HT-29 (cell line): ENCODE data around the gene TRAPPC12. TPM values are rescaled to one million over a fixed set of nuclear protein-coding genes. Genes with fewer than 3 reads are reported as not detected.
"Not testable (repeated sequence)": the region's sequence is repeated elsewhere in the genome, so short reads cannot be mapped to it uniquely, and the experiment has no call there.

Source experiments
- DNase-seq: peaks from one replicate; pipeline ENCODE4 v3.0.0-alpha.2; 2015; ENCODE audit warnings: low spot score
- total RNA-seq: library from RNA; depleted of rRNA; stranded (reverse); fragments of >200 nt; shearing (Covaris generic); gene quantifications from 2 replicates; pipeline ENCODE4 v1.2.3, GENCODE V29; 2014

The TRAPPC12 gene
- total RNA-seq, 1 experiment from 2014 or later = 77.7 TPM

DNA sequence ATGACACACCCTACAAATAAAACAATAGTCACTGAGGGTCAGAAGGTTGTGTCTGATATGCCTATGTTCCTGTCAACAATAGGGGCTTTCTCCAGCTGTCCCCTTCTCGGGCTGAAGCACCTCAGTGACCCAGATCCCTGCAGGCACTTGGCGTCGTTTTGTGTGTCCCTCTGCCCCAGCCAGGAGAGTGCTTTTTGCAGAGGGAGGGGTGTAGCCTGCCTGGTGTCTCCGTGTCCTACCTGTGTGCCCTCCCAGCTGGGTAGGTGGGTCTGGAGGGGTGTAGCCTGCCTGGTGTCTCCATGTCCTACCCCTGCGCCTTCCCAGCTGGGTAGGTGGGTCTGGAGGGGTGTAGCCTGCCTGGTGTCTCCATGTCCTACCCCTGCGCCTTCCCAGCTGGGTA lies 74.5 kb downstream of the TRAPPC12 start:
- not testable (repeated sequence) for DNase-seq

GRCh38 chr2:3454802-3455201 lies 75.3 kb downstream of the TRAPPC12 start:
- DNase-seq = no peak

GRCh38 chr2:3456125-3456524 lies 76.6 kb downstream of the TRAPPC12 start:
- no peak for DNase-seq

DNA sequence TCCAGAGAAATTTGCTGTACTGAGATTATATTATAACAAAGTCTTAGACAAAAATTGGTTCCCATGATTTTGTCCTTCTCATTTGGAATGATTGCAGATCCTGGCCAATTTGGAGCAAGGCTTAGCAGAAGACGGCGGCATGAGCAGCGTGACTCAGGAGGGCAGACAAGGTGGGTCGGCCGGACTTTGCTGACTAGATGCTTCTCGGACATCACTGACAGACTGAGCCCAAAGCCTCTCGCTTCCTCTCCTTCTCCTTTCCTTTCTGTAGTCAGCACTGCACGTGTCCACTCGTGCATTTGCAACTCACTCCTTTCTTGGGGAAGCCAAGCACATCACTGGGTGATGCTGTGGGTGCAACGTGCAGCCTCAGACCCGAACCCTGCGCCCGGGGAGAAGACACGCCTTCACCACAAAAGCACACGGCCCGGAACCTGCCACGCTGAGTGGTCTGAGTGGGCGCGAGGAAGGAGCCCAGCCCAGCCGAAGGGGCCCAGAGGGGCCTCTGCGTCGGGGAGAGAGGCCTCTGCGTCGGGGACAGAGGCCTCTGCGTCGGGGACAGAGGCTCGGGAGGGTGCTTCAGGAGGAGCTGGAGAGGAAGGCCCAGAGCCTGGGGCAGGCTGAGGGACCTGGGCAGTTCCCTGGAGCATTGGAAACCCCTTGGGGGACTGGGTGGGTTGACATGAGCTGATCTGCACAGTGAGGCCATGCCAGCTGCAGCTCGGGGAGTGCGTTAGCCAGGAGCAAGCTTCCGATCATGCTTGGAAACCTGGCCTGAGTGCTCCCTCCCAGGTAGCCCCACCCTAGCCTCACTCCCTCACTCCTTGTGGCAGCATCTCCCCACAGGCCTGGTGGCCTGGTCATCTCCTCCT lies 78.3 kb downstream of the TRAPPC12 start:
- DNase-seq = no peak

- DNase-seq = no peak
Observed at GRCh38 chr2:3458396-3459184, 79.1 kb downstream of the TRAPPC12 start.

GRCh38 chr2:3459185-3460015 lies 79.9 kb downstream of the TRAPPC12 start:
- no peak for DNase-seq

DNA sequence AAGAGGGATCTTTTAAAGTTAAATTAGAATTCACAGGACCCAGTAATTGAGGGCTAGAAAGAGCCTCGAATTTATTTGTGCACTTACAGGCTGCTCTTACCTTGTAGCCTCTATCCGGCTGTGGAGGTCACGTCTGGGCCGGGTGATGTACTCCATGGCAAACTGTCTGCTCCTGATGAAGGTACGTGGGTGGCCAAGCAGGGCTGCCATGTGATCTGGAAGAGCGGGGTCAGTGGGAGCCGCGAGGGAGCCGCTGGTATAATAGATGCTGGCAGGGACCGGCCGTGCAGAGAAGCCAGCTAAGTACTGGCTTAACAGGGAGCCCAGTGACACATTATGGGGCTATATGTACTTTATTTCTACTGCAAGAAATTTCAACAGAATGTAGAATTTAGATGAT lies 80.7 kb downstream of the TRAPPC12 start:
- DNase-seq = no peak

DNA sequence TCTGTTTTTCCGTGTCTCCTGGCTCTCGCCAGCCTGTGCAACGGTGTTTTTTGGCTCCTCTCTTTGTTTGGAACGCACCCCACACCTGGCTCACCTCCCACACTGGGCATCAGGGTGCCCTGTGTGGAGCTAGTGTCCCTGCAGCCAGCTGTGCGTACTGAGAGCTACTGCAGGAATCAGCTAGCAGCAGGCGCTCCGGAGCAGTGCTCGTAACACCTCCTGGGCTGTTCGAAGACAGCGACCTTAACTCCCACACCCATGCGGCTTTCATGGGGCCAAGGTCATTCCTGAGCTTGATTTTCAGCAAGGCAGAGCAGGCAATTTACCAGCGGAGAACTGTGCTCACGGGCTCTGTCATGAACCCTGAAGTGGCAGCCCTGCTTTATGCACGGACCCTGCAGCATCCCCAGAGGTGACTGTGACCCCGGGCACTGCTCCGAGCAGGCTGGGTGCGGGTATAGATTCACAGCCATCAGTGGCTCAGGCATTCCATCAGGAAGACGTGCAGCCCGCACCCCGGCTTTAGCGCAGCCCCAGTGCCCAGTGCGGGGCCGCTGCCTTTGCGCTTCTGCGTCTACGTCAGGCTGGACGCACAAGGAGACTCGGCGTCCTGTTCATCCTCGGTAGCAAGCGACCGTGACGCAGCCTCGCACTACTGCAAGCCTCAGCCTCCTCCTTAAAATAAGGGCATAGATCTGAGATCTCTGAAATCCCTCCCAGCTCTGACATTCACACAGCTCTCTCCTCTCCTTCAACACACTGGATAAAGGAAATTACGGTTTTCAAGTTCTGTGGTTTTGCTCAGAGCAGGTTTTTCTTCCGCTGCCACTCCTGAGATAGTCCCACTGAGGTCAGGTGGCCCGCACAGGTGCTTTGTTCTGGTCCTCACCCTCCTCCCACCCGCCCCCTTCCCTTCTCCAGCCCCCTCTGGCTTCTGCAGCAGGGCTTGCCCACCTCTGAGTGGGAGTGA lies 81.6 kb downstream of the TRAPPC12 start:
- DNase-seq = no peak

- DNase-seq = peak; percentile 85
Observed at GRCh38 chr2:3461801-3462492, 82.5 kb downstream of the TRAPPC12 start.

- DNase-seq = no peak
Observed at GRCh38 chr2:3462493-3463104, 83.1 kb downstream of the TRAPPC12 start.

GRCh38 chr2:3463186-3463835 lies 83.8 kb downstream of the TRAPPC12 start:
- DNase-seq = no peak

- no peak for DNase-seq
Observed at GRCh38 chr2:3463944-3464343, 84.5 kb downstream of the TRAPPC12 start.

DNA sequence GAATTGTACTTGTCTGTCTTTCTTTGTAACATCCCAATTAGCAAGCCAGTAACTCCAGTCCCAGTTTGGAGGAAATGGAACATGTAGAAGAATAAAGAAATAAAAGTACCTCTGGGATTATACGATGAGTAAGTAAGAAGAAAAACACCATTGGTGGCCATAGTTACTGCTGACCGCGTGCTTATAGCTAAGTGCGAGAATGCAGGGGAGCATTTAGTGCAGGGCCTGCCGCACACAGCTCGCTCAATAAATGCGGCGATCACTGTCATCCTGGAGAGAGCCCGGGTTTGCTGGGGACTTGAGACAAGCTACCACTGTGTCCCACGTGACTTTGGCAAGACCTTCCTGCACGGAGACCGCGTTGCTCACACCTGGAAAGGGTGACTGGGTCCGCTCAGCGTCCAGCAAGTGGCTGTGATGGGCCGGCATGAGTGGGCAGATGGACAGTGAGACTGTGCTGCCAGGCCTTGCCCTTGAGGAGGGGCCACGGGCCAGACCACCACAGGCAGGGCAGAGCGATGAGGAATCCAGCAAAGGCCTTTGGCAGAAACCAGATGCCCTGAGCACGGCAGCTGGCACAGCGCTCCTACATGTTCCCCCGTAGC lies 85.0 kb downstream of the TRAPPC12 start:
- DNase-seq = no peak

DNA sequence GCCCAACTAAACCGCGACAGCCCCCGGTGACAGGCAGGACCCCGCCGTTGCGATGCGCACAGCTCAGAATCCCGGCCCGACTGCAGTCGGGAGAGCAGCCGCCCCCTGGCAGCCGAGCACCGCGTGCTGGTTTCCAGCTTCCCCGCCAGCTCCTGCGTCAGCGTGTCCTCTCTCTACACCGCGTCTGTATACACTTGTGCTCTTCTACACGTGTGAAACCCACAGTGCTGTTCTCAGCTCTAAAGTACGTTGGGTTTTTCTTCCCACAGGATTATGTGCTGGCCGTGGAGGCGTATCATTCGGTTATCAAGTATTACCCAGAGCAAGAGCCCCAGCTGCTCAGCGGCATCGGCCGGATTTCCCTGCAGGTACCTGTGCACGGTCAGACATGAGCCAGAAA lies 85.8 kb downstream of the TRAPPC12 start:
- no peak for DNase-seq

- no peak for DNase-seq
Observed at GRCh38 chr2:3465844-3466481, 86.5 kb downstream of the TRAPPC12 start.

DNA sequence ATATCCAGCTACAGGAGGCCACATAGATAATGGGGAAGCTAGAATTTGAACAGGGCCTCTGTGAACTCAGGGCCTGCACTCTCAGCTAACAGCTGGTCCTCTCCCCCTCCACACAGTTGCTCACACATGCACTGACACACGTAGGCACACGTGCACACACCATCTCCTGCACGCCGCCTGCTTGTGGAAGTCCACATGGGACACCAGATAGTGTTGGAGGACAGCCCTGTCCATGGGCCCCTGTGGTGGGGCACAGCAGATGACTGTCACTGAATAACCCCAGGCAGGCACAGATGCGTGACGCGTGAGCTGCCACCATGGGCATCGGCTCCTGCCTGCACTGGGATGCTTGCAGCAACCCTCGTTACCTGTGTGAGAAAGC lies 87.0 kb downstream of the TRAPPC12 start:
- DNase-seq = no peak

DNA sequence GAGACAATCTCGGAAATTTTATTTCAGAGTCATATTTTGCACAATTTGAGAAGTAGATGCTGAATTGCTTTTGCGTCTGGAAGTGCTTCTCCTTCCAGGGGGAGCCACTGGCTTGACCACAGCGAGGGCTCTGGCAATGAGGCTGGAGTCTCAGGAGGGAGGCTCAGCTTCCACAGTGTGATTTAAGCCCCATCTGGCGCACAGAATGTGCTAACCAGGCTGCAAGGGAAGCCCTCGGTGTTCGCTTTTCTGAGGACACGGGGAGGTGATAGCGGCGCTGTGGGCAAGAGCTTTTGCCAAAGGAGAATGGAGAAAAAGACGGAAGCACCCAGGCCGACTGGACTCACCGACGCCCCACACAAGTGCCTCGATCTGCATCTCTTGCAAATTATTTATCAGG lies 87.5 kb downstream of the TRAPPC12 start:
- no peak for DNase-seq

DNA sequence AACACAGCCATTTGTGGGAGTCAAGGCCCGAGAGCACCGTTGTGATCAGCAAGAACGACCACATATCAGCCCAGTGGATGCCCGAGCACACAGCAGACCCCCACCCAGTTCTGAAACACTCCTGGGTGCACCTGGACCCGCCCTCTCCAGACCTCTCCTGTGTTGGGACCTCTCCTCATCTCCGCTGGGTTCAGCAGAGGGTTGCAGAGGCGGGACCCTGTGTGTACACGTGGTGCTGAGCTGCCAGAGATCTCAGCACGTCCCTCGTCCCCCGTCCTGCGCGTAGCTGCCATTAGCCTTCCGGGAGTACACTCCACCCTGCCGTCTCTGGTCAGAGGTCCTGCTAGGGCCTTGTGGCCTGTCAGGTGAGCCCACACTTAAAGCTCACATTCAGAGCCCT lies 88.2 kb downstream of the TRAPPC12 start:
- no peak for DNase-seq
